CD4-positive, alpha-beta memory T cell (primary cell): ENCODE measurements around the gene GMPPA. TPM values are rescaled to one million over a fixed set of nuclear protein-coding genes. Genes with fewer than 3 reads are reported as not detected.

ENCODE experiments used
- CTCF ChIA-PET: fragments of 350-600 bp; sonication (Branson Sonifier 250); formaldehyde crosslinking; loops from one replicate; lab custom pipeline; 2021; ENCODE audit warnings: inconsistent platforms; ENCODE audit not compliant: partially characterized antibody; lab: Charles Lee
- POLR2A ChIA-PET: fragments of 350-600 bp; sonication (Branson Sonifier 250); formaldehyde crosslinking; loops from one replicate; lab custom pipeline; 2021; ENCODE audit not compliant: partially characterized antibody; lab: Charles Lee
- DNase-seq, 5 donors: peaks; one replicate each; pipeline versions ENCODE4 v3.0.0 to v3.0.0-alpha.2; 2020 to 2022; ENCODE audit warnings: mixed read lengths in 1 of 5
- H3K27ac ChIP-seq: one replicate; pipeline ENCODE4 v1.7.0; 2013; ENCODE audit warnings: low read depth, low read length
- H3K27me3 ChIP-seq: 2 replicates; pipeline ENCODE4 v1.7.0; 2013; ENCODE audit warnings: mild to moderate bottlenecking, low read length, moderate library complexity; ENCODE audit not compliant: insufficient read depth
- H3K36me3 ChIP-seq: 2 replicates; pipeline ENCODE4 v1.7.0; 2013; ENCODE audit warnings: mild to moderate bottlenecking, low read length, moderate library complexity; ENCODE audit not compliant: insufficient read depth
- H3K4me1 ChIP-seq: 2 replicates; pipeline ENCODE4 v1.7.0; 2013; ENCODE audit warnings: mild to moderate bottlenecking, low read length, moderate library complexity; ENCODE audit not compliant: insufficient read depth
- H3K4me3 ChIP-seq, 2 donors: one replicate each; pipeline ENCODE4 v1.7.0; 2013; ENCODE audit warnings: low read length in 2 of 2, mild to moderate bottlenecking in 1 of 2
- H3K9me3 ChIP-seq, 2 donors: one replicate each; pipeline ENCODE4 v1.7.0; 2013; ENCODE audit warnings: low read length in 2 of 2, control low read depth in 1 of 2; ENCODE audit not compliant: control insufficient read depth in 1 of 2
- H3K27ac Mint-ChIP-seq, 7 donors: one replicate each; pipeline ENCODE4 v1.8.0; 2020 to 2021; ENCODE audit warnings: mixed read lengths in 7 of 7, mild to moderate bottlenecking in 6 of 7, inconsistent platforms in 3 of 7, moderate library complexity in 3 of 7
- H3K27me3 Mint-ChIP-seq, 2 donors: one replicate each; pipeline ENCODE4 v1.8.0; 2020 to 2021; ENCODE audit warnings: mixed read lengths in 2 of 2
- H3K36me3 Mint-ChIP-seq, 2 donors: one replicate each; pipeline ENCODE4 v1.8.0; 2020 to 2021; ENCODE audit warnings: mixed read lengths in 2 of 2, inconsistent platforms in 1 of 2, mild to moderate bottlenecking in 1 of 2
- H3K4me1 Mint-ChIP-seq, 4 donors: one replicate each; pipeline ENCODE4 v1.8.0; 2020 to 2021; ENCODE audit warnings: mixed read lengths in 4 of 4, mild to moderate bottlenecking in 1 of 4
- H3K4me3 Mint-ChIP-seq, 8 donors: one replicate each; pipeline ENCODE4 v1.8.0; 2020 to 2021; ENCODE audit warnings: mixed read lengths in 8 of 8, mild to moderate bottlenecking in 7 of 8, moderate library complexity in 6 of 8, inconsistent platforms in 3 of 8
- H3K9me3 Mint-ChIP-seq, 8 donors: one replicate each; pipeline ENCODE4 v1.8.0; 2020 to 2021; ENCODE audit warnings: mixed read lengths in 8 of 8, mild to moderate bottlenecking in 5 of 8, inconsistent platforms in 3 of 8, moderate library complexity in 1 of 8
- intact Hi-C: fragments of 100-400 bp; cut with micrococcal nuclease; formaldehyde crosslinking; loops from one replicate; pipeline ENCODE4 v1.15.1; 2023
- polyA plus RNA-seq, 2 donors: library from polyadenylated mRNA; unstranded; fragments of 300-500 nt; fragmentation: Illumina TruSeq; gene quantifications; one replicate each; pipeline ENCODE4 v1.2.3, GENCODE V29; 2021
- total RNA-seq, 2 experiments: library from RNA; stranded (reverse); gene quantifications; one replicate each; pipeline ENCODE4 v1.2.3, GENCODE V29; 2021

GMPPA gene
- total and polyA plus RNA-seq, 4 experiments from 2014 or later = 30.4 to 48.3 (median 38.1) TPM

GRCh38 chr2:219514836-219515235, 16.1 kb downstream of the GMPPA start:
- no peak overlapping the region for H3K27ac ChIP-seq
- Mint-ChIP-seq H3K27ac (no peak overlapping the region), H3K36me3 (no peaks in the 10 kb centered on the region), H3K9me3 (no peaks in the 10 kb centered on the region), H3K27me3 (peaks cover 67 to 73% of the 10 kb centered on the region in 2 donors), H3K4me1 (peaks cover 7 to 27% (median 15%) of the 10 kb centered on the region in 4 donors), H3K4me3 (peak overlapping the region in 2 of 8 donors; percentile 15 to 17)
- H3K4me1 ChIP-seq = peaks cover 19% of the 10 kb centered on the region
- no peak overlapping the region for H3K4me3 ChIP-seq
- DNase-seq = no peak
- POLR2A ChIA-PET = no interaction called here
- intact Hi-C loops = no loop called here
- CTCF ChIA-PET = interaction anchor here (2.3 kb wide), 1 partner anchor 15 kb away, joined by 13 read pairs; no protein-coding TSS in a partner anchor
- H3K27me3 ChIP-seq = peaks cover 10% of the 10 kb centered on the region
- no peaks in the 10 kb centered on the region for H3K9me3 ChIP-seq
- H3K36me3 ChIP-seq = no peaks in the 10 kb centered on the region

DNA sequence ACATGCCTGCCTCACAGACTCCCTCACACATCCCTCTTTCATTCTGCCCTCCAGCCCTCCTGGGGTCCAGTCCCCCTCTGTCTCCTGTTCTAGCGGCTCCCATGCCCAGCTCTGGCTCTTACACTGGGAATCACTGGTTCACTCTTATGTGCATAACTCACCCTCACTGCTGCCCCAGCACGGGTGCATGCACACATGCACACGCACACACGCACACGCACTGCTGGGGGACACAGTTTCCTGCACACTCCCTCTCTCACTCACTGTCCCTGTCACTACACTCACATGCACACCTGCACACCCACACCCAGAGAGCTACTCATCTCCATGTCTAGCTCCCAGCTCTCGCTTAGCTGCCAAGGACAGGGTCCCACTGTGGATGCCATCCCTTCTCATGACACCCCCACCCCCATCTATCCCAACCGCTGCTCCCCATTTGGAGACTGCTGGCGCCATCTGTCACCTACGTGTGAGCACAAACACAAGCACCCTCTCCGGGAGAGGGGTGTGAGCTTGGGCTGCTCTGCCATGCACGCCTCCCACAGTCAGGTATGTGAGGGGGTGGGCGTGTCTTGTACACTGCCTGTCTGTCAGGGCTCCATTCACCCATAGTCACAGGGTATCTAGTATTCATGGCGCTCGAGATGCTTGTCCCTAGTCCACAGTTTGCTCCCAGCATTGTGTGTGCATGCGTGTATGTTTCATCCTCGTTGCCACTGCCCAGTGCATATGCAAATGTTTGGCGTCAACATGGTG, 17.4 kb downstream of the GMPPA start:
- Histone ChIP-seq H3K27ac (no peak overlapping the region), H3K4me3 (no peak overlapping the region), H3K4me1 (peaks cover 11% of the 10 kb centered on the region), H3K36me3 (no peaks in the 10 kb centered on the region), H3K9me3 (no peaks in the 10 kb centered on the region), H3K27me3 (peaks cover 3% of the 10 kb centered on the region)
- Mint-ChIP-seq H3K4me1 (peaks cover 4 to 19% (median 9%) of the 10 kb centered on the region in 4 donors), H3K27me3 (peaks cover 70% of the 10 kb centered on the region in 2 donors), H3K4me3 (peak overlapping the region in 1 of 8 donors; percentile 50), H3K9me3 (no peaks in the 10 kb centered on the region), H3K36me3 (no peaks in the 10 kb centered on the region), H3K27ac (peak overlapping the region in 1 of 7 donors; percentile 65)
- intact Hi-C loops = no loop called here
- POLR2A ChIA-PET = no interaction called here
- no peak for DNase-seq
- CTCF ChIA-PET = interaction anchor here (1.5 to 2.3 kb wide), 2 partner anchors 14 to 21 kb away, joined by 4 to 13 read pairs; a partner anchor contains a TSS

DNA sequence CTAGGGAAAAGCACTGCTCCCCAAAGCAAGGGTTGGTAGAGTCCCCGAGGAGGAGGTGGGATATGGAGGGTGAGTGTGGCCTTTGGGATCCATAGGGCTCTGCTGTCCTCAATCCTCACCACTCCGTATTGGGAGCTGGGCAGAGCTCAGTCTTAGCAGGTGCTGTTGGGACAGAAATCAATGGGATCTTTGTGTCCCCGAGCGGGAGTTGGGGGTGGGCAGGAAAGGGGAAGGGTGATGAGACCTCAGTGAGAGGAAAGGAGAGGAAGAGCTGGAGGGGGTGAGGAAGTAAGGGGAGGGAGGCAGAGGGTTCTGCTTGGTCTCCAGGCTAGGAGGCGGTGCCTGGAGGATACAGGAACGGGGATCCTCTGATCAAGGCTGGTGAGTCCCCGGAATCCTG, 18.2 kb downstream of the GMPPA start:
- no peak overlapping the region for H3K27ac Mint-ChIP-seq
- DNase-seq = no peak
- H3K9me3 Mint-ChIP-seq = no peaks in the 10 kb centered on the region
- peaks cover 7 to 26% (median 13%) of the 10 kb centered on the region in 4 donors for H3K4me1 Mint-ChIP-seq
- Histone ChIP-seq H3K9me3 (no peaks in the 10 kb centered on the region), H3K27ac (no peak overlapping the region), H3K4me1 (peaks cover 11% of the 10 kb centered on the region), H3K27me3 (peaks cover 10% of the 10 kb centered on the region), H3K4me3 (no peak overlapping the region), H3K36me3 (no peaks in the 10 kb centered on the region)
- peaks cover 73% of the 10 kb centered on the region in 2 donors for H3K27me3 Mint-ChIP-seq
- no peaks in the 10 kb centered on the region for H3K36me3 Mint-ChIP-seq
- POLR2A ChIA-PET = interaction anchor here (0.9 kb wide), 1 partner anchor 7 kb away, joined by 3 read pairs; no protein-coding TSS in a partner anchor
- CTCF ChIA-PET = interaction anchor here (1.5 to 2.3 kb wide), 2 partner anchors 13 to 21 kb away, joined by 4 to 13 read pairs; a partner anchor contains a TSS
- no peak overlapping the region for H3K4me3 Mint-ChIP-seq
- intact Hi-C loops = no loop called here

- no peaks in the 10 kb centered on the region for H3K36me3 Mint-ChIP-seq
- H3K4me1 Mint-ChIP-seq = peaks cover 9 to 25% (median 15%) of the 10 kb centered on the region in 4 donors
- H3K4me3 Mint-ChIP-seq = peak overlapping the region in 1 of 8 donors; percentile 6
- peaks cover 67 to 69% of the 10 kb centered on the region in 2 donors for H3K27me3 Mint-ChIP-seq
- Histone ChIP-seq H3K4me3 (no peak overlapping the region), H3K9me3 (no peaks in the 10 kb centered on the region), H3K27me3 (peaks cover 12% of the 10 kb centered on the region), H3K4me1 (peaks cover 13% of the 10 kb centered on the region), H3K36me3 (no peaks in the 10 kb centered on the region), H3K27ac (no peak overlapping the region)
- no peak for DNase-seq
- POLR2A ChIA-PET = no interaction called here
- no peaks in the 10 kb centered on the region for H3K9me3 Mint-ChIP-seq
- CTCF ChIA-PET = interaction anchor here (0.7 to 4.1 kb wide), 5 partner anchors 9 to 24 kb away, joined by 3 to 23 read pairs (median 10); no protein-coding TSS in a partner anchor
- intact Hi-C loops = no loop called here
- H3K27ac Mint-ChIP-seq = no peak overlapping the region
Observed at GRCh38 chr2:219517954-219518778, 19.5 kb downstream of the GMPPA start.

DNA sequence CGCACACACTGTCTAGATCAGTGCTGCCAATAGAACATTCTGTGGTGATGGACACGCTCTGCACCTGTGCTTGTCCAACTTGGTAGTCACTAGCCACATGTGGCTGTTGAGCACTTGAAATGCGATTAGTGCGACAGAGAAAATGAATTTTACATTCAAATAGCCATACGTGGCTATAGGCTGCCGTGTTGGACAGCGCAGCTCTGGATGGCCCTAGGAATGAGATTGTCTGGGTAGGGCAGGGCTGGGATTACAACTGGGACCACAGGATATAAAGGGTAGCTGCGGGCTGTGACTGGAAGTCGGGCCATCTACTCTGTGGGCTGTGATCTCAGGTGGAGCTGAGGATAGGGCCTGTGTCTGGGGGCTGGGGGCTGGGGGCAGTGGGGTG, 20.8 kb downstream of the GMPPA start:
- Histone ChIP-seq H3K4me1 (peaks cover 10% of the 10 kb centered on the region), H3K27ac (no peak overlapping the region), H3K27me3 (peaks cover 25% of the 10 kb centered on the region), H3K4me3 (no peak overlapping the region), H3K9me3 (no peaks in the 10 kb centered on the region), H3K36me3 (no peaks in the 10 kb centered on the region)
- Mint-ChIP-seq H3K4me3 (no peak overlapping the region), H3K4me1 (peaks cover 10 to 19% (median 13%) of the 10 kb centered on the region in 4 donors), H3K27ac (no peak overlapping the region), H3K36me3 (no peaks in the 10 kb centered on the region), H3K27me3 (peaks cover 68 to 71% of the 10 kb centered on the region in 2 donors), H3K9me3 (no peaks in the 10 kb centered on the region)
- intact Hi-C loops = no loop called here
- POLR2A ChIA-PET = no interaction called here
- no peak for DNase-seq
- CTCF ChIA-PET = interaction anchor here (1.2 to 4.1 kb wide), 6 partner anchors 8 to 60 kb away, joined by 4 to 23 read pairs (median 8); no protein-coding TSS in a partner anchor

DNA sequence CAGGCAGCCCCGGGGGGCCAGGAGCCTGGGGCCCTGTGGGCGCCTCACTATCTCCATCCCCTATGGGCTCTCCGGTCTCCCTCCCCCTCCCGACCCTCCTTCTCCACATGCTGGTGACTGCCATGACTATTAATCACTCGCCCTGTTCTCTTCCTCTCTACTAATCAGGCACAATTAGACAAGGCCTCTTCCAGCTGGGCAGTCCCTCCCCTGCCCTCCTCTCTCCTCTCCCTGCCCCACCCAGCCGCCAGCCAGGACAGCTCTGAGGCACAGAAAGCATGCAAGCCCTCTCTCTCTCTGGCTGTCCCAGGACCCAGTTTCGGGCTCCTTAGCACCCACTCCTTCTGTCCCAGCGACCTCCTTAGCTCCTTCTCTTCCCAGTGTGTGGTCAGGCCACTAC, 21.4 kb downstream of the GMPPA start:
- H3K4me1 Mint-ChIP-seq = peaks cover 10 to 19% (median 13%) of the 10 kb centered on the region in 4 donors
- Histone ChIP-seq H3K9me3 (no peaks in the 10 kb centered on the region), H3K27ac (no peak overlapping the region), H3K4me1 (peaks cover 10% of the 10 kb centered on the region), H3K36me3 (no peaks in the 10 kb centered on the region), H3K27me3 (peaks cover 29% of the 10 kb centered on the region), H3K4me3 (no peak overlapping the region)
- no peak overlapping the region for H3K4me3 Mint-ChIP-seq
- H3K9me3 Mint-ChIP-seq = no peaks in the 10 kb centered on the region
- ChIA-PET CTCF (interaction anchor here (0.9 to 4.1 kb wide), 7 partner anchors 8 to 115 kb away, joined by 3 to 23 read pairs (median 4); no protein-coding TSS in a partner anchor), POLR2A (no interaction called here)
- intact Hi-C loops = no loop called here
- DNase-seq = no peak
- peak overlapping the region in 1 of 7 donors; percentile 41 for H3K27ac Mint-ChIP-seq
- H3K36me3 Mint-ChIP-seq = no peaks in the 10 kb centered on the region
- H3K27me3 Mint-ChIP-seq = peaks cover 68 to 74% of the 10 kb centered on the region in 2 donors
